OCI-M2 (cell line): ENCODE data around the gene RASAL2.
"Not testable (repeated sequence)": the region's sequence is repeated elsewhere in the genome, so short reads cannot be mapped to it uniquely, and the experiment has no call there.

ENCODE experiments used
- DNase-seq: peaks from one replicate; lab custom pipeline; 2025; ENCODE audit not compliant: unreplicated experiment; lab: John Stamatoyannopoulos, UW

Gene RASAL2

DNA sequence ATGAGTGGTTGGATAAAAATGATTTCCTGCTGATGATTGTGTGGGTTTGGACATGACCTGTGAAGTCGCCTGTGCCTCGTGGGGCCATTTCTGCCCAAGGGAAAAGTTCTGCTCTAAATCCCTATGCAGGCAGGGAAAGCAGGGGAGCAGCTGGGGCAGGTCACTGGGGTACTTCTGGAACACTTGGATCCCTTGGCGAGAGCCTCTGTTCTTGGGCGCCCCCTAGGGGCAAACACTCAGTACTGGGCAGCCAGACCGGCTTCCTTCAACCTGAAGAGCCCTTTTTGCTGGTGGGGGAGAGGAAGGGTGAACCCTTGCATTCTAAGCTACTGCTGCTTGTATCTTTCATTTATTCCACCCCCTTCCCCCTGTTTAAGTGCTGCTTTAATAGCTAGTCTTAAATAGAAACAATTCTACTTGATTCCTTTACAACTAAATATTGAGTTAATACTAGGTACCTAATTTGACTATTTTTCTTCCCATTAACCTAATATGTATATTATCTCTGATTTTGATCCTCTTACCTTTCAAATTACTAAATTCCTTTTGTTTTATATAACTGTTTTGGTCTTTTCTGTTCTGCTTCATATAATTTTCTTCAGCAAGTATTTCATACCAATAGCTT lies 407.9 kb downstream of the RASAL2 start:
- peak; percentile 2 for DNase-seq

DNA sequence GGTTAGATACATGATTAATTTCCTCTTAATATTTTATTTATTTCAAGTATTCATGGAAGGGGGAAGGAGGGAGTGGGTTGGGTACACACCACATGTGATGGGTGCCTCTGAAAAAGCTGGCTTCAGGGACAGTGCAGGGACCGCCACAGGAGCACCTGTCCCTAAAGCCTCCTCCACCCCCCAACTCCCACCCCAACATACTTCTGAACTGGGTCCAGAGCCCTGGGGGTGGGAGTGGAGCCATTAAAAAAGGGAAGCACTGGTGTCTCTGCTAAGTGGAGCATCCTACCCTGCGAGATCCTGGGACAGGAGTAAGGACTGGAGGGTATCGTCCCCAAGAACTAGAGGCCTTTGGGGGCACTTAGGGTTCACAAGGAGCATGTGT lies 408.4 kb downstream of the RASAL2 start:
- no peak for DNase-seq

DNA sequence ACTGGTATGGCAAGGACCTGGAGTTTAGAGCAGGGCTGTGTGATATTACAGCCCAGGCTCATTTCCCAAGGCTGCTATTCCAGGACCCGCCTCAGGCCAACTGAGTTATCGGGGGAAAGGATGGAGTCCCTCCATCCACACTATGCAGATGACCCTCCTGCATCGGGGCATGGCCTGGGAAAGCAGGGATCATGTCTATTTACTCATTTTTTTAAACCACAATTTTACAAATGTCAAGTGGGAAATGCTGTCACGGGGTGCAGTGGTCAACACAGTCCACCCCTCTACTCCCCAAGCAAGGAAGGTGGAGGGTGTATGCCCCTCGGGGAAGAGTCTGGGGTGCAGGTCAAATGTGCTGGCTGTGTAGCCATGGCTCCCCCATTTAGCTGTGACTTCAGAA lies 409.0 kb downstream of the RASAL2 start:
- no peak for DNase-seq

DNA sequence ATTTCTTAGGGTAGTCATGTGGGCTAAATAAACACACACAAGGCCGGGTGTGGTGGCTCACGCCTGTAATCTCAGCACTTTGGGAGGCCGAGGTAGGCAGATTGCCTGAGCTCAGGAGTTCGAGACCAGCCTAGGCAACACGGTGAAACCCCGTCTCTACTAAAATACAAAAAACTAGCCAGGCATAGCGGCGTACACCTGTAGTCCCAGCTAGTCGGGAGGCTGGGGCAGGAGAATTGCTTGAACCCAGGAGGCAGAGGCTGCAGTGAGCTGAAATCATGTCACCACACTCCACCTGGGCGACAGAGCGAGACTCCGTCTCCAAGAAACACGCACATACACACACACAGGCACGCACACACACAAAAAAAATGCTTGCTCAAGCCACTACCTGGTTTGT lies 409.4 kb downstream of the RASAL2 start:
- not testable (repeated sequence) for DNase-seq

DNA sequence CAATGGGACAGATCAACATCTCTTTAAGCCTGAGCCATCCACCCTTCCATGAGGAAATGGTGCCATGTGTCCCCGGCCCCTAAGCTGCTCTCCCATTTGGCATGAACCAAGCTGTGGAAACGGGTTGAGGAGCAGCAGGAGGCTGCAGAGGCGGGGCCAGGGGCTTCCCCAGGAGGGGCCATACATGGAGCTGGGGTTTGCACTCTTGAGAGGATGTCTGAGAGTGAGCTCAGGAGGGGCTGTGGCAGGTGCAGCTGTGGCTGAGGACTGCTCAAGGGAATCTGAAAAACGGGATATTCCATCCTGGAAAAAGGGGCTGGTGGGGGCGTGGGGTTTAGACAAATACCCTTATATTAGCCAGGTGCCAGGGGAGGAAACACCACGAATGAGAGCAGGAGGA lies 409.9 kb downstream of the RASAL2 start:
- DNase-seq, result no peak

DNA sequence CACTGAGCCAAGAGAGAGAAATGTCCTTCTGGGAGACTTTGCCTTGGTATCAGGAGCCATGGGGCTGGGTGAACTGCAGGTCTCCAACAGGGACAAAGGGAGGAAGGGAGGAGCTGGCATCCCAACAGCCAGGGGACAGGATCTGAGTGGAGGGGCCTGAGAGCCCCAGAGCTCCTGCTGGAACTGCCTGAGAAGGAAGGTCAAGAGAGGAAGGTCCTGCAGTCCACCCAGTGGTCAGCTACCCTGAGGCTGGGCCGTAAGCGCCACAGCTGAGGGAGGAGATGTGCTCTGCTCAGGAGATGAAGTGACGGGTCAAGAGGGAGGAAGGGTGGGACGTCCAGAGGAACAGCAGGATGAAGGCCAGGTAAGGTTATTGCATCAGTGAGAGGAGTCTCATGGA lies 410.4 kb downstream of the RASAL2 start:
- no peak for DNase-seq

DNA sequence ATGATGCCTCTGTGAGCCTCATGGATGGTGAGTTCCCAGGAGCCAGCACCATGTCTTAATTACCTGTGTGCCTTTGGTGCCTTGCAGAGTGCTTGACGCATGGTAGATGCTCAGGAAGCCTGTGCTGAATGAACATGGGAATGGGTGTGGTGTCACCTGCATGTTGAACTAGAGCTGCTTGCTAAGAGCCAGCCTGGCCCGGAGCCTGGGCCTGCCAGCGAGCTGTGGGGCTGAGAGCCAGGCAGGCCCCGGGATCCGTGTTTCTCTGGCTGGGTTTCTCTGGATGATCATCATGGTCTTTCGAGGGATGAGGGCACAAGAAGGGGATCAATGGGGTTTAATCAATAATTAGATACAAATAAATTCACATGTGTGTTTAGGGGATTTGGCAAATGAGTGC lies 412.3 kb downstream of the RASAL2 start:
- DNase-seq, result no peak

DNA sequence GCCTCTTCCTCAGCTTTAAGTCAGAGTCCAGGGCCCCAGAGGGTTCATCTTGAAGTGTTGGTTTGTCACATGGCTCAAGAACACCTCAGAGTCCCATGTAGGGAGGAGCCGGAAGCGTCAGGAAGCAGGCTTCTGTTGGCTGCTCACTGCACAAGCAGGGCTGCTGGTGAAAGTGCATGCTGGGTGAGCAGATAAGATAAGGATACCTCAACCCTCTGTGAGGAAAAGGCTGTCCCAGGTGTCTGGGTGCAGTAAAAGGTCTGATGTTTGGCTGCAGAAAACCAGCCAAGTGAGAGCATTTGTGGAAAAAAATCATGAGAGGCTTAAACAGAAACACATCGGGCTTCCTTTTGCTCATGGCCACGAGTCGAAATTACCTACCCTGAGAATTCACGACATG lies 412.8 kb downstream of the RASAL2 start:
- no peak for DNase-seq

DNA sequence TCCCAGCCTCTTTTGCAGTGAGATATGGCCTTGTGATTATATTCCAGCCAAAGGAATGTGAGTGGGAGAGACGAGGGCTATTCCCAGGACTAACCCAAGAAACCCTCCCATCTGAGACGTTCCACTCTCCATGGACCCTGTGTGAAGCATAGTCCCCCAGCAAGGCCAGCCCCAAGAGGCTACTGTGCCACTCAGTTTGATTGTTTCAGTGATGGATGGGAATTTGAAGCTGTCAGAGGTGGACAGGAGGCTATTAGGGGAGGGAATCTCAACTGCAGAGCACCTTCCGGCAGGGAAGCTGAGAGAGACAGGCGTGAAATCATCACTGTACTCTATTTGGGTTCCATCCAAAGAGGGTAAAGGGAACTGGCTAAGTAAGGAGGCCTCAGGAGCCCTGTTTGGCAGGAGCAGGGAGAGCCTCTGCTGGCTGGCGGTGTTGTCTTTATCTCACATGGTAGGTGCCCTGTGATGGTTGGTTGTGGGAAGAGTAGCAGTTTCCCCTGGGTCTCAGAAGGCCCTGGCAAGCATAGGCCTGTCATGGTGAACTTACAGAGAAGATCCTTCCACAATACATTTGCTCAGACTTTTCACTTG lies 415.6 kb downstream of the RASAL2 start:
- no peak for DNase-seq

DNA sequence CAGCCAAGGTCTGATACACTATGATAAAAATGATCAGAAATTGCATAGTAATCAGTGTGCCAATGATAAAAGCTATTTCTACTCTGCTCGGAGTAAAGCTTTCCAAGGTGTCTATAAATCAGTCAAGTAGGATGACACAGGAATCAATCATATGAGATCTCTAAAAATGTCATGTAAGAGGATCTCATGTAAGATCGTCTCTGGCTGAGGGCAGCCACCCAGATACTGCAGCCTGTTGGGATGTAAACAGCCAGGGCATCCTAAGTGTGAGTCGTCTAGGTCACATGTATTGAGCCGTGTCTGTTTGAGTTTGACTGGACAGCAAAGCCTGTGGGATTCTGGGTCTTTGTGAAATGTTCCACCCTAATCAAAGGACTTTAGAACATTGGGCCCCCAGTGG lies 416.3 kb downstream of the RASAL2 start:
- DNase-seq, result no peak

DNA sequence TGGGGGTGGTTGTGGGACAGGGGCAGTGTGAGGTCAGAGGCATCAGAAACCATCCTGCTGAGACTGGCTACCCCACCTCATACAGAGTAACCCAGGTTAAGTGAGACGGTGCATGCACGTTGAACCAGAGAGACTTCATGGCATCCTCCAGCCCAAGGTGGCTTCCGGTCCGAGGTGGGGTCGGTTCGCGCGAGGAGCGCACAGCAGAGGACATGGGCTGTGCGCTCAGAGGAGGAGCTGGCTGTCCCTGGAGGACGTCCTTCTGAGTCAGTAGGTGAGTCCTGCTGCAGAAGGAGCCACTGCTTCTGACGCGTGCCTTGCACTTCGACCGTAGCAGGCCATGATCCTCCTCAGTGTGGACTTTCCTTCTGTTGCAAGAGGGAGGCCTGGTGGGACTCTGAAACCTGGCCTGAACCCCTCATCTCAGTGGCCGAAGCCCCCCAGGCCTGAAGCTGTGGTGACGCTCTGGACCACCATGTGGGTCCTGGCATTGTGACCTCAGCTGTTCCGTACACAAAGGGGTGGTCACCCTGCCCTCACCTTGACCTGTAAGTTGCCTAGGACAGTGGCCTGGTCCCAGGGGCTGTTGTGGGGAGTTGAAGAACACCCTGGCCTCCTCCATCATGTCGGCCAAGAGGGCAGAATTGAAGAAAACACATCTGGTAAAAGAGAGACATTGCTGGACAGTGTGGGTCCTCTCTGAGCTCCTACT lies 418.8 kb downstream of the RASAL2 start, which contains the start of gene TEX35:
Gene TEX35 (plus strand): TSS at position 544 of the 712 bp plus-strand sequence. CDS start 80 bp downstream, at position 624.
- DNase-seq, result no peak

DNA sequence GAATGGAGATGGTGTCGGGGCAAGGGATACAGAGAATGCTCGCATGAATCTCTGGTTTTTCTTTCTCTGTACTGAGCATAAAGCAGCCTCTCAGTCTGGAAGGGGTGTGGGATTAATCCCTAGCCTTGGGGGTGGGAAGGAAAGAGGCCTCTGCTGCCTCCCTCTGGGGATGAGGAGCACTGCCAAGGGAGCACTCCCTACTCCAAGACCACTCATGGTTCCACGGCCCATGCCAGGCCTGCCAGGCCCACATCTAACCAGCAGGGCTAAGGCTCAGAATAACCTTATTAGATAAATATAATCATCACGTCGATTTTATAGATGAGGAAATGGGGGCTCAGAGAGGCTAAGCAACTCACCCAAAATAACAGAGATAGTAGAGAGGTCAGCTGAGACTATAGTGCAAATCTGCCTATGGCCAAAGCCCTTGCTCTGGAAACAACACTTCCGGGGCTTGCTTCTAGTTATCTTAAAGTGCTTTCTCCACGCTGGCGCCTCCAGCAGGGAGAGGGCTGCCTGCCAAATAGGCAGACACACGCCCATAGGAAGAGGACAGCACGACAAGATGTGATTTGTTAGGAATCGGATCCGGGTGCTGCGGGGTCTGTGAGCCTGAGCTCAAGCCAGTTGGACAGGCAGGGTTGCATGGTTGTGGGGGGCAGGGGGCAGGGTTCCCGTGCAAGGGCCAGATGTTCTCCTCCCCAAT lies 419.5 kb downstream of the RASAL2 start:
- no peak for DNase-seq

DNA sequence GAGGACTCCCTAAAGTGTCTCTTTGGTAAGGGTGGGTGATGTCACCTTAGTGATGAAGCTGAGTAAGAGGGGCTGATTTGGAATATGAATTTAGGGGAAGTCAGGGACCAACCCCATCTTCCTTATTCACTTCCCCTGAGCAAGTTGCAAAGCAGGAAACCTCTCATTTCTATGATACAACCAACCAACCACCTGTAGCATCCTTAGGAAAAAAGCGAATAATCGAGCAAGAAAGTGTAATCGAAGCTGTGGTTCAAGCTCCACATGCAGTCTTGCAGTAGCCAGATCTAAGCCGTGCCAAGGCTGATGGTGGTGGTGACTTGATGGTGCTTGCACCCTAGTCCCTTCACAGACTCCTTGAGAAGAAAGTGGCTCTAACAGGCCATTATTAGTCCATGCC lies 422.2 kb downstream of the RASAL2 start:
- no peak for DNase-seq

DNA sequence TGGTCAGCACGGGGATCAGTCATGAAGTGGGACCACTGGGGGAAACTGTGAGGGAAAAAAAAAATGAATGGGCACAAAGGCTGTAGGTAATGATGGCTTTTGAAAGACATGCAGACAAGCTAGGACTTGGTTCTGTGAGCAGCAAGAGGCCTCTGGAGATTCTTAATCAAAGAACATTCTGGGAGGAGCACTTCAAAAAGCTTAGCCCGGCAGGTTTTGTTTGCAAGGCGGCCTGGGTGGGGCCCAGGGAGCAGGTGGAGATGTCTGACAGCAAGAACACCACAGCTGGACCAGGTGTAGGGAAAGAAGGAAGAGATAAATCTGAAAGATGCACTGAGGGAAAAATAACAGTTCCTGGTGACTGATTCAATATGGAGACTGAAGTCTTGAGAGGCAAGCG lies 425.0 kb downstream of the RASAL2 start:
- no peak for DNase-seq

DNA sequence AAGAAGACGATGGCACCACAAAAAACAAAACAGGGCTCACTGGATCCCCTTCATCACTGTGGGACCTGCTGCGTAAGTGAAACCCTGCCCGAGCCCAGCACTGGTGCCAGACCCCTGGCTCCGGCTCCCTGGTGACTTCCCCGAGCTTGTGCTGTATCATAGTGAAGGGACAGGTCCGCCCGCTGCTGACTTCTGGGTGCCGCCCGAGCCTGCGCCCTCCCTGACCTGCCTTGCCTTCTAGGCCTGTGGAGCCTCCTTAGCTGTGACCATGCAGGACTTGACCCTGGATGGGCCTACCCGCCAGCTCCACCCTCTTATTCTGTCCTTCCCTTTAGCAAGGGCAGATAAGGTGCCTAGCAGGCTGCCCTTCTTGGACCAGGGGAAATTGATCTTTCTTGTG lies 426.9 kb downstream of the RASAL2 start:
- no peak for DNase-seq

DNA sequence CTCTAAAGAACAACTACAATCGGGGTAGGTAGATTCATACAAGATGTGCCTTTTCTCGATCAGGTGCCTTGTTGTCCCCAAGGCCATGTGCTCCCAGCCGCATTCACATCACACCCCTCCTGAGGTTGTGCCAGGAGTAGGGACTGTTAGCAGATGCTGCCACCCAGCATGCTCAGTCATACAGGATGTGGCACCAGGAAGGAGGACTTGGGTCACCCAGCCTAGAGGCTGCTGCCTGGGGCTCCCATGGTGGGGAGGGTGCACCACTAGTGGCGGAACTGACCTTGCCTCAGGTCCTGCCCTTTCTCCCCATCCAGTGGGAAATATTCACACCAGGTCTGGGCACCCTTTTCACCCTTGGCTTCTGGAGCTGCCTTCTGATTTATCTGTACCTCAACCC lies 427.3 kb downstream of the RASAL2 start:
- no peak for DNase-seq

DNA sequence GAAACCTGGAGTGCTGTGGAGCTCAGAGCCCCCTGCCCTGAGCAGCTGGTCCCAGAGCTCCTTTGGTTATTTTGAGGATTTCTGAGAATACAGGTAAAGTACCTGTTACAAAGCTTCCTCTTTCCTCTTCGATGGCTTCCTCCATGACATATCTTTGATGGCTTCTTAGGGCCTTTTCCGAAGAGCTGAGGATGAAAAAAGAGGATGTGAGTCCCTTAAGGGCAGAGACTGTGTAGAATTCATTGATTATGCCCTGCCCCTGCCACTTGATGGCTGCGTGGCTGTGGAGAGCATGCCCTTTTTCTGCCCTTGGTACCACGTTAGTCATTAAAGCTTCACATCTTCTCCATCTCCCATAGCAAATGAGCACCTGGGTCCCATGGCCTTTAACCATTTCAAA lies 433.2 kb downstream of the RASAL2 start:
- no peak for DNase-seq

DNA sequence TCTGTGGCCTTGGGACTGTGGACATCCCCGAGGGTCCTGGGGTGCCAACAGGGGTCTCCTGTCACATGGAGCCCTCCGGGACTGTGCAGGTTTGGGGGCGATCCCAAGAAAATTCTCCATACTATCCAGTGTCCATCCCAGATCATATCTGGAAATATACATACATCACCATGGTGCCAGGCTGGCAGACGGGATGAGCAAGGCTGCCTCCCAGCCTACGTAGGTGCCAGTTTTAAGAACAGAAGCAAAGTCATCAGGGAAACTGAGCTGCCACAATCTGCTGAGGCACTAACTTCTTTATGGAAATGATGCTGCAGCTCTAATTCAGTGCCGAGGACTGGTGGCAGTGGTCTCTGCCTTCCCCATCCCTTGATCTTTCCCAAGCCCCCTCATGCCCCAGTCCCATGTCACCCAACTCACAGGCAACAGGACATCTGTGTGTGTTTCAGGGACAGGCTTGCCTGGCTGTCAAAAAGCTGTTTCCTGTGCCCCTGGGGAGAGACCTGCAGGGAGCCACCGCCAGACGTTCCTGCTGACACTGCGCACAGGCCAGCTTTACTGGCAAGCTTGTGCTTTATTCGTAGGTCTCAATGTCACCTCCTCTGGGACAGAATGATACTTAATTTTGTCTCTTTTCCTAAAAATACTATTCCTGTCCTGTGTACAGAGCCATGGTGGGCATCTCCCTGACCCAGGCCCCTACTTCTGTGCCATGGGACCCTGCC lies 434.5 kb downstream of the RASAL2 start:
- no peak for DNase-seq

DNA sequence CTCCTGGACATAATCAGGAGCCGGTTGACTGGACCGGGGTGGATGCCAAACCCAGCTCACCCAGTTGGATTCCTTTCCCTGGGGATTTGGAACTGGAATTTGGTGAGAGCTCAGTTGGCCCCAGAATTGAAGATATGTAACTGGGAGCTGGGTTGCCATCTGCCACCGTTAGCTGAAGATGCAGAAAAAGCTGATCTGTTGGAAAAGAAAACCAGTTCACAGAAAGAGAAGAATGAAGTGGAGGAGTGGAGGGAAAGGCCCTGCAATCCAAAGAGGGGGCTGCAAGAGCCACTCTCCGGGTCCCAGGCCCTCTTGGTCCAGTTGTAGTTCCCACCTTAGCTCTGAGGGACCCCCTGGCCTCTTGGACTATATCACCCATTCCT lies 435.0 kb downstream of the RASAL2 start:
- DNase-seq, result no peak

DNA sequence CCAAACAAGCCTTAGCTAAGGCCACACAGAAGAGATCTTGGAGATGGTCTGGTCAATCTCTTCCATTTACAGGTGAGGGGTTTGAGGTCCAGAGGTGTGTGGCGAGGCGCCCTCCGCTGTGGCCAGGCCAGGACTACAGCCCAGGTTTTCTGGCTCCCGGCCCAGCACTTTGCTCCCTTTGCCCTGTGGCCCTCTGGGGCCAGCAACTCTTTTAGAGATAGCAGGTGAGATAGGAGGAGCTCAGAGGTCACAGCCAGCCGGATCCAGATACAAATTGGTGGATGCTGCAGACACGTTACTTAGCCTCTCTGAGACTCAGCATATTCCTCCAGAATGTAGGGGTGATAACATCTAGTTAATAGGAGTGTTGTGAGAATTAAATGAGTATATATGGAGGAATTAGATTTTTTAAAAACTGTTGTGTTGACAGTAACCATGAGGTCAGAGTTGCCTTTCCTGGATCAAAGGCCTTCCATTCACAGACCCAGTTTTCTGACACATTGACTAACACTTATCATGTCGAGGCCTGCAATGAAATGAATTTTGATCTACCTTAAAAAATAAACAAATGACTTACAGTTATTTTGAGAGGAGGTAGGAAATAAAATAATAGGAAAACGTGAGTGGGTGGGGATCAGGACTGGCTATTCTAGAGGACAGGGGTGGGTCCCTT lies 435.6 kb downstream of the RASAL2 start:
- no peak for DNase-seq

DNA sequence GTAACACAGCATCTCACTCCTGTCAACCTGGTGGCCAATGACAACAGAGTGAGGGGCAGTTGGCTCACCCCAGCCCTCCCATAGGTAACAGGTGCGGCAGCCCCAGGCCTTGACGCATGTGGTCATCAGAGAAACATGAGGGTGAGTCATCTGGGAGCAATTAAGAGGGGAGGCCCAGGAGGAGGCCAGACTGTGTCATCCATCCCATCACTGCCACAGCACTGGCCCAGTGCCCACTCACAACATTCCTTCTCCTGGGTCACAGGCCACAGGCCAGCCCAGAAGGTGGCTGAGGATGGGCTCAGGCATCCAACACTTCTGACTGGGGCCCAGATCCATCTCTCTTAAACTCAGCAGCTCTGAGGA lies 436.1 kb downstream of the RASAL2 start:
- no peak for DNase-seq
